Endothelial cell of coronary artery (primary cell): Measurements from ENCODE around the gene CASP7. TPM values are rescaled to one million over a fixed set of nuclear protein-coding genes. Genes with fewer than 3 reads are reported as not detected.

Experiments used
- total RNA-seq: library from RNA; depleted of rRNA; stranded (reverse); fragments of >200 nt; gene quantifications from 2 replicates; pipeline ENCODE4 v1.2.3, GENCODE V29; 2014

Gene CASP7
- 42.7 and 54.1 TPM in 2 replicates for total RNA-seq

DNA sequence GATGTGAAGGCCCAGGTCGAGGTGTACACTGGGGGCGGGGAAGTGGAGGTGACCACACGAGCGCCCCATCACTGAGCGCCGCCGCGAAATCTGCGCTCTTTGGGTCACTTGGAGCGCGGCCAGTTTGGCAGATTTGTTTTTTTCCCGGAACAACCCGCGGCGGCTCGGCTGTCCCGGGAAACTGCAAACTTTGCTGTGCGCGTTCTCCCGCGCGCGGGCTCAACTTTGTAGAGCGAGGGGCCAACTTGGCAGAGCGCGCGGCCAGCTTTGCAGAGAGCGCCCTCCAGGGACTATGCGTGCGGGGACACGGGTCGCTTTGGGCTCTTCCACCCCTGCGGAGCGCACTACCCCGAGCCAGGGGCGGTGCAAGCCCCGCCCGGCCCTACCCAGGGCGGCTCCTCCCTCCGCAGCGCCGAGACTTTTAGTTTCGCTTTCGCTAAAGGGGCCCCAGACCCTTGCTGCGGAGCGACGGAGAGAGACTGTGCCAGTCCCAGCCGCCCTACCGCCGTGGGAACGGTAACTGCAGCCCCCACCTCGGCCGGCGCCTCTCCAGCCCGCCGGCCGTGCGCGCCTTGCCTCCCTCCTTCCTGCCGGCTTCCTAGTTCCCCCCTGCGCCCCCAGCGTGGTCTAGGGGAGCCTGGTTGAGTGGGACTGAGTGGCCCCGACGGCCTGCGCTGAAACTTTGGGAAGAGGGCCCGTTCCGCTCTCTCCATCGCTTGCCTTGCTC lies at the start of gene CASP7:
Gene CASP7 (plus strand): TSS at position 450 of the 727 bp plus-strand sequence. CDS start 17,582 bp downstream, outside the sequence.

DNA sequence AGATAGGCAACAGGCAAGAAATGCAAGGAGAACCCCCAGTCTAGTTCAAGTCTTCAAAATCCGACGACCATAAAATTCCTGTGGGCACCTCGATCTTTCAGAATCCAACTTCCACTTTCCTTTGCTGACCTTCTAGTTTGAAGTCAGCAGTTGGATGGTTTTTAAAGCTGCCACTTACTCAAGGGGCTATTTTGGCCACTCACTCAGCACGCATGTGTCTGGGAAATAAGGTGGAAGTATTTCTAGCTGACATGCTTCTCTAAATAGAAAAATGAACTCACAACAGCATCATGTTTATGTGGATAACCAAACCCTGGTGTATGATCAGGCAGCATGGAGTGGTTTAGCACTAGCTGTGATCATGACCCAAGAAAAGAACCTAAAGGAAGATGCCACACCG lies 15.8 kb upstream of the CASP7 start, which contains the start of gene NRAP:
Gene NRAP (minus strand): TSS at position 134 of the 400 bp plus-strand sequence. CDS start 159 bp downstream, outside the sequence.

DNA sequence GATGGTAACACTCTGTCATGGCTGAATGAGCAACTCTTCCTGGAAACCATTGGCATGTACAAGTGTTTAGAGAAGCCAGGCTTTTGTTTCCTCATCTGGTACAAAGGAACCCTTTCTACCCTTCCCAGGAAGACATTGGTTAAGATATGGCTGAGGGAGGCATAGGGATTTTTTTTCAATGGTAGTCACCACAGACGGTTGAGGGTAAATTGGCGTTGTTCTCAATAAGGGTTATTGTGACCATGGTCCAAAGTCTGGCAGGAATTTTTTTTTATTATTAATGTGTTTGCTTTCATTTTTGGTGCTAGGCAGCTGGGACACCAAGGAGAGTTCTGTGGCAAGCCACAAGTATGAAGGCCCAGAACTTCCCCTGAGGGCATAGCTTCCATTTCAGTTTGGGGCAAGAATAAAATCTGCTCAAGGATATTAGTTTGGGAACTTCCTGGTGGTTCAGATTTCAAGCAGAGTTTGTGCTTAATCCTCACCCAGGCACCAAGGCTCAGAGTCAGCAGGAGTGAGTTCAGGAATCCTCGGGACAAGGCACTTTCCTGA lies 71.5 kb downstream of the CASP7 start, which contains the start of gene PLEKHS1:
Gene PLEKHS1 (plus strand): TSS at position 502 of the 552 bp plus-strand sequence. CDS start 3,596 bp downstream, outside the sequence.

Other genes with a start within 250 kb of the CASP7 start
- gene HABP2, start 126.9 kb upstream of the CASP7 start, total RNA-seq = not detected in 2 replicates
- gene NRAP, start 15.9 kb upstream of the CASP7 start, total RNA-seq = not detected in 2 replicates
- gene PLEKHS1, start 71.8 kb downstream of the CASP7 start, total RNA-seq = not detected in 2 replicates
- 5.3 and 5.5 TPM in 2 replicates for gene DCLRE1A, start 174.2 kb downstream of the CASP7 start, total RNA-seq
- gene NHLRC2, start 174.7 kb downstream of the CASP7 start, total RNA-seq = 8.1 and 11.1 TPM in 2 replicates